Nucleus accumbens (tissue), 56 donors: Measurements from ENCODE around the gene UBE2G2.
A peak's percentile ranks its signal among the peaks of the same experiment; 100 is the strongest.

Source experiments
- DNase-seq, 56 donors: peaks; one replicate each; lab custom pipeline; 2025; lab: John Stamatoyannopoulos, UW

UBE2G2 gene

DNA sequence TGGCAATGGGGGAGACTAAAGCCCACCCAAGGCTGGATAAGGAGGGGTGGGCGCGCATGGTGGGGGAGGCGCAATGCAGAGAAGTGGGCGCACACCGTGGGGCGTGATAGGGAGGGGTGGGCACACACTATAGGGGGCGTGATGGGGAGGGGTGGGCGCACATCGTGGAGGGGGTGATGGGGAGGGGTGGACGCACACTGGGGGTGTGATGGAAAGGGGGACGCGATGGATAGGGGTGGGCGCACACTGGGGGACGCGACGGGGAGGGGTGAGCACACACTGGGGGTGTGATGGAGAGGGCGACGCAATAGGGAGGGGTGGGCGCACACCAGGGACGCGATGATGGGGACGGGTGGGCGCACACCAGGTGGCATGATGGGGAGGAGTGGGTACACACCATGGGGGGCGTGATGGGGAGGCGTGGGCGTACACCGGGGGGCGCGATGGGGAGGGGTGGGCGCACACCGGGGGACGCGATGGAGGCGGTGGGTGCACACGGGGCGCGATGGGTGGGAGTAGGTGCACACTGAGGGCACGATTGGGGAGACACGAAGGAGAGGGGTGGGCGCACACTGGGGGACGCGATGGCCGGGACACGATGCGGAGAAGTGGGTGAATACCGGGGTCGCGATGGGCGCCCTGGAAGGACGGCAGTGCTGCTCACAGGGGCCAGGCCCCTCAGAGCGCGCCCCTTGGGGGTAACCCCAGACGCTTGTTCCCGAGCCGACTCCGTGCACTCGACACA, 15.3 kb upstream of the UBE2G2 start:
- peak in 3 of 56 donors; percentile 13 to 45 (median 22) for DNase-seq

DNA sequence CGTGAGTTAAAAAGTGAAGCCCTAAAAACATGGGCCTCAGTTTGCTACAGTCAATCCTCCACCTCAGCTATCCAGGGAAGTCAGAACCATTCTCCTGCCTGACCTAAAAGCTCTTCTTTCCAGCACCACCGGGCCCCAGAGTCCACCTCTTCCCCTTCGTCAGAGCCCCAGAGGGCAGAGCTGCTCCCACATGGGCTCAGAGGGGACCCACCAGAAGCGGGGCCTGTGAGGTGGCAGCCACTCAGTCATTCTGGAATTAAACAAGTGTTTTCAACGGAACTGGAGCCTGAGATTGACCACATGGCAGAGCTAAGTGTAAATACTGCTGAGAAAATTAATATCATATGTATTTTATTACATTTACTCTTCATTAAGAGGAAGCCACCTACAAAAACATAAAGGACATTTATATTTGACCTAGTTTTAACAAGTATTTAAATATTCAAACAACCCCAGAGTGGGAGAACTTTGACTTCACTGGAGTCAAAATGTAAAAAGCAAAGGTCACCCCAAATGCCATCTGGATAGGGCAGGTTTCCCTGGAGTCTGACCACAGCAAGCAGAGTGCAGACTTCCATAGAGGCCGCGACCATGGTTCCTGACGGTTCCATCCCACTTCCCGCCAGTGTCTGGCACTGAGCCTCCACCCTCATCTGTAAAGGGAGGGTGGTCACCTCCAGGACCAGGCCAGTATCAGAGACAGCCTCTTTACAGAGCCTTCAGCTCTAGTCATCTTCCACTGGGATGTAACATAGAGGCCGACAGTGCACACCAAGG, 14.4 kb upstream of the UBE2G2 start:
- no peak for DNase-seq

DNA sequence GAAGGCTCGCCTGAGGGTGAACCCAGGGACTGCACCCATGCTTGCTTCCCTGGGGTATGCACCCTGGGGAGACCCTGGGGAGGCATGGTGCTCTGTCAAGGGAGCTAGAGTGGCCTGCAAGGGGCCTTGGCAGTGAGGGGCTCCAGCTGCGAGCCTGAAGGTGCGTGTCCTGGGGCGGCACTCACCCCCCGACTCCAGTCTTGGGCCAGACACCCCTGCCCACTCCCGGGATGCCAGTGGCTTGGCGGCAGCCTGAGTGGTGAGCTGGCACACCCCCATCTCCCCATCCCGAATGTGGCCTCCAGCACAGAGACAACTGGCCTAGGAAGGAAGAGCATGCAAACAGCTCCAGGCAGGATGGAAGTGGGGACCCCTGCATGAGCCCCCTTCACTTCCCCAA, 13.6 kb upstream of the UBE2G2 start:
- DNase-seq = no peak

GRCh38 chr21:44814498-44815023, 12.9 kb upstream of the UBE2G2 start:
- DNase-seq = no peak

DNA sequence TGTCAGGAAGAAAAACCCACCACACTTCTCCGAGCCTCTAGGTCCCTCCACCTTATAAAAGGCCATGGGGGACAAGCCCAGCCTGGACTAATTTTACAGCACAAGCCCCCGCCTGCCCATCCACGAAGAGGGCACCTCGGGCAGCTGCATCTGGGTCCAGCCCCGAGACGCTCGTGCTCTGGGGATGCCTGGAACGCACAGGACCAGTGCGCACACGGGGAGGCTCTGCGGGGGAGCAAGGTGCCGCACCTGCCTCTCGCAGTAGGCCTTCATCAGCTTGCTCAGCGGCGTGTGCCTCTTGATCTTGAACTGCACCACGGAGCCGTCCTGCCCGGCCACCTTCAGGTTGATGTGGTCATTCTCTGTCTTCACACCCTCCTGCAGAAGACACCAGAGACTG, 12.1 kb upstream of the UBE2G2 start:
- no peak for DNase-seq

DNA sequence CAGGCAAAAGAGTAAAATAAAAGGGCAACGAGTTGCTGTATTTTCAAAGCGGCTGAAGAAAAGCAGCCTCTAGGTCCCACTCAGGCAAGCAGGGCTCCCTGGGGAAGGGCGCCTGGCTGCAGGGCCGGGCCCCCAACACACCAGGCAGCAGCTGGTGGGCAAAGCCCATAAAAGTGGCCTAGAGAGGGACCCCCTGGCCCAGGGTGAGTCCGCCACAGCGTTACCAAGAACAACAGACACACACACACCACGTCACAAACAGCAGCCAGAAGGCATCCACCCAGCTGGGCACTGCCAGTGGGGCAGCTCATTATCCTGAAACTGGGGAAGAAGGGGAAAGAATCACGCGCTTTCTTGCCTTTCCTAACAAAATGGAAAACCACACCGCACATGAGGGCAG, 11.5 kb upstream of the UBE2G2 start:
- no peak for DNase-seq

DNA sequence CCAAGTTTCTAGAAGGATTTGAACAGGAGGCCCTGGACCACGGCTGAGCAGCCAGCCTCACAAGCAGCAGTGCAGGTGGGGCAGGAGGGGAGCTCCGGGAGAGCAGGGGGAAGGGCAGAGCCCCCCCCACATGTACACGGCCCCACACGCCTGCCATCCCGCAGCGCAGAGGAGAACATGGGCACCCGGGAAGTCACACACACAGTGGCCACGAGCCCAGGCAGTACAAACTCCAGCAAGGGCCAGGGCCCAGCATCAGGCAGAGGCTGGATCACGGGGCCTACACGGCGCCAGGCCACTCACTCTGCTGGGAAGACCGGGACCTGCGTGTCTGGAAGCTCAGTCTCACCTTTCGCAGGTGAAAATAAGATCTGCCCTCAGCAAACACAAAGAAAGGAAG, 11.0 kb upstream of the UBE2G2 start:
- no peak for DNase-seq

DNA sequence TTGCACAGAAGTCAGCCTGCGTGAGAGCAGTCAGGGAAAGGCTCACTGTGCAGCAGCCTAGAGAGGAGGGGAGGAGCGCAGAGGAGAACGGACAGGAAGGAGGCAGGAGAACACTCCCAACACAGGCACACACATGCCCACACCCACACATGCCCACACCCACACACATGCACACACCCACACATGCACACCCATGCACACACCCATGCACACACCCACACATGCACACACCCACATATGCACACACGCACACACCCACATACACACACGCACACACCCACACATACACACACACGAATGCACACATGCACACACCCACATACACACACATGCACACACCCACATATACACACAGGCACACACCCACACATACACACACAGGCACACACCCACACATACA, 9.2 kb upstream of the UBE2G2 start:
- DNase-seq = peak in 1 of 56 donors; percentile 29

DNA sequence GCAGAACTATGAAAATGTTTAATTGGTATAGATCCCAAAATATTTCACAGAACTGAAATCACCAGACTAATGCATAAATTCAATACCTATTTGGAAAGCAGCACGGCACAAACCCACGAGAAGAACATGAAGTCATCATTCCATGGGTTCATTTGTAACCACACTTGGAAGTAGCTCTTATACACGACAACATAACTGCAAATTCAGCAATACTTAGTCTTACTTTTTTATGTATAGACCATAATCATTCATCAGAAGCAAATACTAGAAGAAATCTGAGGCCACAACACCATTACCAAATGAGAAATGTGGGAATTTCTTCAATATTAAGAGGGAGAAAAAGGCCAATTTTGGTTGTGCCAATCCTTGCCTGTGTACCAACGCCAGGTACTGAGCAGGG, 4.2 kb upstream of the UBE2G2 start:
- no peak for DNase-seq

GRCh38 chr21:44805226-44805625, 3.6 kb upstream of the UBE2G2 start:
- no peak for DNase-seq

DNA sequence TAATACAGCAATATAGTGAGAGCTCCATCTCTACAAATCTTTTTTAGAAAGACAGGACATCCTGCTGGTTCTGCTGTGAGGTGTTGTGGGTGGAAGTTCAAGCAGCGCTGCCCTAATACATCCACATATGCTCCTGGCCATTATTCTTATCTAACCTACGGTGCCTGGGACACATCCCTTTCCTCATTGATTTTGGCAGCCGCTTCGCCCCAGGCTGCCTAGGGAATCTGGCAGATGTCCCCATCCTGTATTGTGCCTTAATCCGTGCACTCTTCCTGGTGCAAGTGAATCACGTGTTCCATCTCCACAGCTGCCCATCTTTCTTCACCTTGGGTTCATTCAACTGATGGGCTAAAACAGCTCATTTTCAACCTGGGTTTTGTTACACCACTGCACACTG, 3.1 kb upstream of the UBE2G2 start:
- DNase-seq = no peak

DNA sequence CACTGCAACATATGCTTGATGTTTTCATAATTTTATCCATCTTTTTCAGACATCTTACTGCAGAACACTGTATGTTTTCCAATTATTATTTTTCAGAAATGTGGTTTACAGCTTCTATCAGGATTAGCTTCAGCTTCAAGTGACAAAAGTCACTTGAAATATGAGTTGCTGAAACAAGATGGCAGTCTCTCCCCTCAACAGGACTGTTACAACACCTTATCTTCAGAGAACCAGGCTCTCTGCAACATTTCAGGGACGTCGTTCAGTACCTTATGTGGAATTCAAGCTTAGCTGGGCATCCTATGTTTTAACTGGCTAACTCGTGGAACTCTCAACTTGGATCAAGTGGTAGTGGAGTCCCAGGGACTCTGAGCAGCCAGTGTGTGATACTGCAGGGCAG, 2.0 kb upstream of the UBE2G2 start:
- no peak for DNase-seq

- DNase-seq = no peak
Measured at GRCh38 chr21:44802396-44803153, 955 bp upstream of the UBE2G2 start.

DNA sequence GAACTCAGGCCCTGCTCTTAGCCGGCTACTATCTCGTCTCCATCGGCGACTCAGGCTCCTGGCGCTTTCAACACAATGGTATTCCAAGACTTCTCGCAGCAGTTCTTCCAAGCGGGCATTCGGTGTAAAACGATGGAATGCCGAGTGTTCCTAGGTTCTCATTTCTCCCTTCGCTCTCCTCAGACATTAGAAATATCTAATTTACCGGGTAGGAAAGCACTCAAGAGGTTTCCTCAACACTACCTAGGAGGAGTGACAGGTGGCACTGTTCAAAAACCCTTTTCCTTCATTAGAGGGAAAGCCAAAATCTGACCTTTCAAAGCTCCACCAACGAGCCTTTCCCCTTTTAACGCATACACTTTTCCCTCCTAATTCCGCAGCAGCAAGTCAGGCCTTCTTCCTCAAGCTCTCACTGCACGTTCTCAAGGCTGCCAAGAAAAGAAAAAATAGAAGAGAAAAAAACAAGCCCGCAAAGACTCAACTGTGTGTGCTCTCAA, 601 bp downstream of the UBE2G2 start:
- DNase-seq = no peak

DNA sequence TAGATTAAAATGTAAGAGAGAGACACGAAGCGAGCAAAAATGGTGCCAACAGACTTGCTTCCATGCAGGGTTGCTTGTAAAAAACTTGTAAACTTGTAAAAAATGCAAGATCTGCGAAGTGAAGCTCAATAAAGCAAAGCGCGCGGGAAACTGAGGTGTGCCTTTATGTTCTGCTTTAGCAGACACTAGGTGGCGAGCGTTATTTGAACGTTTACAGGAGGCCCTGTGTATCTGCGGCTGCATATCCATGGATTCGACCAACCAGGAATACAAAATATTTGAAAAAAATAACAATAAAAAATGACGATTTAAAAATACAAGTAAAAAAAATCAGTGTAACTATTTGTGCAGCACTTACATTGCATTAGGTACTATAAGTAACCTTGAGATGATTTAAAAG, 1.5 kb downstream of the UBE2G2 start:
- peak in 1 of 56 donors; percentile 37 for DNase-seq

- DNase-seq = no peak
Measured at GRCh38 chr21:44799646-44800045, 2.0 kb downstream of the UBE2G2 start.

DNA sequence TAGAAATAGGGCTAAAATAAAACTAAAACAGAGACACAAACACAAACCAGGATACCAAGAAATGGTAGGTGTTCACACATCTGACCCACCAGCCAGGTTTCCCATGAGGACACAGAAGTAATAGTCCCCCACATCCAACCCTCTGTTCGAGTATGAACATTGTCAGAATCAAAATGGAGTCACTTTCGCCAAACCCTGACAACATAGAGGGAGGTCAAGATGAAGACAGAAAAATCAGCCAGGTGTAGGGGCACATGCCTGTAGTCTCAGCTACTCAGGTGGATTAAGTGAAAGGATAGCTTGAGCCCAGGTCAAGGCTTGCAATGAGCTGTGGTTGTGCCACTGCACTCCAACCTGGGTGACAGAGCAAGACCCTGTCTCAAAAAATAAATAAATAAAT, 3.8 kb downstream of the UBE2G2 start:
- no peak for DNase-seq

- DNase-seq = no peak
Measured at GRCh38 chr21:44795342-44795741, 6.3 kb downstream of the UBE2G2 start.

GRCh38 chr21:44793592-44794374, 7.8 kb downstream of the UBE2G2 start:
- DNase-seq = no peak
